Peyer's patch (tissue), 4 donors: ENCODE measurements around the gene MTCL1. TPM values are rescaled to one million over a fixed set of nuclear protein-coding genes. Genes with fewer than 3 reads are reported as not detected.

Experiments used
- DNase-seq, 3 donors: peaks; one replicate each; pipeline ENCODE4 v3.0.0-alpha.2; 2017 to 2019
- H3K27ac ChIP-seq, 4 donors: fragments of 200-600 bp; sonication (generic); one replicate each; pipeline ENCODE4 v1.5.1; 2016 to 2019
- H3K27me3 ChIP-seq, 2 donors: fragments of 200-600 bp; sonication (generic); one replicate each; pipeline ENCODE4 v1.5.1; 2019
- H3K36me3 ChIP-seq, 3 donors: fragments of 200-600 bp; sonication (generic); one replicate each; pipeline ENCODE4 v1.5.1; 2016 to 2019
- H3K4me1 ChIP-seq, 4 donors: fragments of 200-600 bp; sonication (generic); one replicate each; pipeline ENCODE4 v1.5.1; 2016 to 2019
- H3K4me3 ChIP-seq, 4 donors: fragments of 200-600 bp; sonication (generic); 1 replicate in 3 of 4; 2 replicates in 1 of 4; pipeline ENCODE4 v1.5.1; 2016 to 2019; ENCODE audit warnings: mild to moderate bottlenecking in 1 of 4
- H3K9me3 ChIP-seq, 4 donors: fragments of 200-600 bp; sonication (generic); one replicate each; pipeline ENCODE4 v1.5.1; 2016 to 2019; ENCODE audit warnings: mild to moderate bottlenecking in 1 of 4
- POLR2A ChIP-seq, 2 donors: fragments of 450-650 bp; IDR thresholded peaks; one replicate each; pipeline ENCODE4 v1.5.1; 2017; ENCODE audit warnings: antibody characterized with exemption in 2 of 2, mild to moderate bottlenecking in 2 of 2, moderate library complexity in 2 of 2
- total RNA-seq, 4 donors: library from RNA; depleted of rRNA; stranded (reverse); fragments of >200 nt; gene quantifications; one replicate each; pipeline ENCODE4 v1.1.0, GENCODE V29; 2016
- TF ChIP-seq, protein P1 (sequence below), 6 experiments: fragments of 450-650 bp in 4 of 6; fragments of 200-600 bp in 2 of 6; sonication (generic) in 1 of 6; IDR thresholded peaks; one replicate each; pipeline ENCODE4 v1.5.1; 2017 to 2019; ENCODE audit warnings: antibody characterized with exemption in 6 of 6, mild to moderate bottlenecking in 3 of 6, moderate library complexity in 1 of 6

The MTCL1 gene
- total RNA-seq, 4 donors from 2014 or later, result 4.2 to 27.2 (median 6.3) TPM

DNA sequence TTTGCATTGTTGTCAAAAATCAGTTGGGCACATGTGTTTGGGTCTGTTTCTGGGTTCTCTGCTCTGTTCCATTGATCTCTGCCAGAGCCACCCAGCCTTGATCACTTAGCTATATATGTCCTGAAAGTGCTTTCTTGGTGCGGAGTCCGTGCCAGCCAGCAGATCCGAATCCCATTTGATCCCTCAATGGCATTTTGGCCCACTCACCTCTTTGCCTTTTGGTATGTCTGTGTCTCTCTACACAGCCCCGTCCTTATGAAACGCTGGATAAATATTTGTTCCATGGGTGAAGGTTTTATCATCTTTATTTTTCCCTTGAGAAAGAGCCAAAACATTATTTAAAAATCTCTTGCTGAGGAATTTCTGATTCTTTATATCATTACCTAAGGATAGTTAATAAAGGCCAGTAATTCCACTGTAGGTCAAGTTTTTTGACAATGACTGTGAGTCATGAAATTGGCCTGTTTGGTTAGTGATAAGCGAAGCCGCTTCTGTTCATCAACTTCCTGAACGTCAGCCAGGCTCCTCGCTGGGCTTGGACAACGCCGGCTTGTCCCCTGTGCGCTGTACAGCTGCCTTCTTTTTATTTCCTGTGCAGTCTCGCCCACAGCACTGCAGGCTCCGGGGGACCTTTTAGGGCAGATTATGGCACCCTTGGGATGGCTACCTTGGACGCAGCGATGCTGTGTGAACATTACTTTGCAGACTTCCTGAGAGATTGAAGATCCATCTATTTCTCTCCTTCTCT is 24.9 kb downstream of the MTCL1 start:
- H3K27ac ChIP-seq, result peak overlapping the region in 1 of 4 donors; percentile 35
- H3K9me3 ChIP-seq, result no peaks in the 10 kb centered on the region
- no peaks in the 10 kb centered on the region for H3K36me3 ChIP-seq
- no peak overlapping the region for H3K4me3 ChIP-seq
- H3K4me1 ChIP-seq, result peaks cover 0 to 11% (median 0%) of the 10 kb centered on the region in 4 donors
- peak in 2 of 3 donors; percentile 69 to 76 for DNase-seq
- H3K27me3 ChIP-seq, result no peaks in the 10 kb centered on the region
- TF ChIP-seq, protein P1, sequence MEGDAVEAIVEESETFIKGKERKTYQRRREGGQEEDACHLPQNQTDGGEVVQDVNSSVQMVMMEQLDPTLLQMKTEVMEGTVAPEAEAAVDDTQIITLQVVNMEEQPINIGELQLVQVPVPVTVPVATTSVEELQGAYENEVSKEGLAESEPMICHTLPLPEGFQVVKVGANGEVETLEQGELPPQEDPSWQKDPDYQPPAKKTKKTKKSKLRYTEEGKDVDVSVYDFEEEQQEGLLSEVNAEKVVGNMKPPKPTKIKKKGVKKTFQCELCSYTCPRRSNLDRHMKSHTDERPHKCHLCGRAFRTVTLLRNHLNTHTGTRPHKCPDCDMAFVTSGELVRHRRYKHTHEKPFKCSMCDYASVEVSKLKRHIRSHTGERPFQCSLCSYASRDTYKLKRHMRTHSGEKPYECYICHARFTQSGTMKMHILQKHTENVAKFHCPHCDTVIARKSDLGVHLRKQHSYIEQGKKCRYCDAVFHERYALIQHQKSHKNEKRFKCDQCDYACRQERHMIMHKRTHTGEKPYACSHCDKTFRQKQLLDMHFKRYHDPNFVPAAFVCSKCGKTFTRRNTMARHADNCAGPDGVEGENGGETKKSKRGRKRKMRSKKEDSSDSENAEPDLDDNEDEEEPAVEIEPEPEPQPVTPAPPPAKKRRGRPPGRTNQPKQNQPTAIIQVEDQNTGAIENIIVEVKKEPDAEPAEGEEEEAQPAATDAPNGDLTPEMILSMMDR (IDR thresholded peaks at IDR 0.05), result no peak
- TF ChIP-seq POLR2A (IDR thresholded peaks at IDR 0.05), result no peak

DNA sequence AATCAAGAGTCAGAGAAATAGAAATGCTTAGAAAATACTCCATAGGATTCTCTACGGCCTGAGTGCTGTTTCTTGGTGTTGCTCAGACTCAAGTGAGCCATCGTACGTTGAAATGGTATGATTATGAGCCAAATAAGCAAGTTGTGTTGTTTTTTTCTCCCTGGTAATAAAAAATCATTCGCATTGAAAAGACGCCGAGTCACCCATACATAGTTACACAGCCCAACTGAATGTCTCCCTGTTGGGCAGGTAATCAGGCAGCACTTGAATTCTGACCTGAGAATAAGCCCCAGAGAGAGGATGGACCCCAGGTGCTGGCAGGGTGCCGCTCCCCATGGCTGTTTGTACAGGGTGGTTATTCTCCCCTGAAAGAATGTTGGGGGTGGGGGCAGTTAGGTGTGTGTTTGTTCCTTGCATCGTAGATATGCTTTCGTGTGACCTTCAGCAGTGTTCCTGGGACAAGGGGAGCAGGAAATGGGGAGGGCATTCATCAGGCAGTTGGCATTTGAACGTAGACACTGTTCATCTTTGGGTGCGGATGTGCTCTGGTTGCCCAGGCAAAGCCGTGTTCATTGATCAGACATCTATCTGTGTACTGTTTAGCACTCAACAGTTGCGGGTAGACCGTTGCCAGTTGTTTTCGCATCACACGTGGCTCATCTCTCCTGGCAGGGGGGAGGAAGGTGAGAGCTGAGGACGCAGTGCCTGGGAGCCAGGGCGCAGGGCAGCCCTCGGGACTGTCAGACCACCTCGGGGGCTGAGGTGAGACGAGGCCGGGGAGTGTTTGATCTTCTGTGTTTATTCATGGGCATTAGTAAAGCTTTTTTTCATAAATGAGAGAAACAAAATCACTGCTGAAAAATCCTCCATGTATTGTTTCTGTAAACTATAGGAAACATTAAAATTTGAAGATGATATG is 27.3 kb downstream of the MTCL1 start:
- Histone ChIP-seq H3K4me3 (no peak overlapping the region), H3K27ac (no peak overlapping the region), H3K9me3 (no peaks in the 10 kb centered on the region), H3K4me1 (peaks cover 0 to 11% (median 0%) of the 10 kb centered on the region in 4 donors), H3K36me3 (no peaks in the 10 kb centered on the region), H3K27me3 (no peaks in the 10 kb centered on the region)
- DNase-seq, result no peak
- TF ChIP-seq, protein P1 (IDR thresholded peaks at IDR 0.05), result no peak
- TF ChIP-seq POLR2A (IDR thresholded peaks at IDR 0.05), result no peak

DNA sequence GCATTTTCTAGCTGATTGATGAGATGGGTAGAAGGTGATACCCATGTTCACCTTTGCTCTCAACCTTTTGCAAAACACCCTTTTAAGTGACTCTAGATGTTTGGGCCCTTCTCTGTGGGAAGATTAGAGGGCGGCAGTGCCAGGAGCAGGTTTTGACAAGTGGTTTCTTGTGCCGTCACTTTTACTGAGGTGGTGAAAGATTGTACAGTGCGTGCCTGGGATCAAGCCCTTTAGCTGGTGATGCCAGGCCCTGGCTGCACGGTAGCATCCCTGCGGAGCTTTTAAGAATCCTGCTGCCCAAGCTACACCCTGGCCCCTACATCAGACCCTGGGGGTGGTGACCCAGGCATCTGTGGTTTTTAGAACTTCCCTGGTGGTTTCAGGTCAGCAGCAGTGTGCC is 29.1 kb downstream of the MTCL1 start:
- H3K36me3 ChIP-seq, result no peaks in the 10 kb centered on the region
- H3K9me3 ChIP-seq, result no peaks in the 10 kb centered on the region
- H3K27me3 ChIP-seq, result no peaks in the 10 kb centered on the region
- DNase-seq, result no peak
- no peak overlapping the region for H3K4me3 ChIP-seq
- H3K4me1 ChIP-seq, result peaks cover 0 to 11% (median 0%) of the 10 kb centered on the region in 4 donors
- H3K27ac ChIP-seq, result no peak overlapping the region
- no peak for TF ChIP-seq POLR2A (IDR thresholded peaks at IDR 0.05)
- TF ChIP-seq, protein P1 (IDR thresholded peaks at IDR 0.05), result no peak

DNA sequence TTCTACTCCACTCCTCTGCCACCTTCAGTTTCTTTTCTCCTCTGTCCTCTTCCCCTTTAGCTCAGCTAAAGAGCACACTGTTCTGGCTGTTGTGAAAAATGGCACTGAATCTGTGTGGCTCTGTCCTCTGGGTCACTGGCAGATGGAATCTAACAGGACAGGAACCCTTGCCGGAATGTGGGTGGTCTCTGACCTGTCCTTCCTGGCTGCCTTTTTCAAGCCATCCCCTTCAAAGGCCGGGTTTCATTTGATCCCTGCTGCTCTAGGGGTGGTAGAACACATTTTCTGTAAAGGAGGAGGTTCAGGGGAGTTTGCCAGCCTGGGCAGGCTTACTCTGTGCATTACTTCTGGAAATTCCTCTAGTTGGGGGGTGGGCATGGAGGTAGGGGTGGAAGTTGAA is 29.9 kb downstream of the MTCL1 start:
- DNase-seq, result no peak
- peaks cover 0 to 7% (median 0%) of the 10 kb centered on the region in 4 donors for H3K4me1 ChIP-seq
- no peak overlapping the region for H3K27ac ChIP-seq
- H3K27me3 ChIP-seq, result no peaks in the 10 kb centered on the region
- no peak overlapping the region for H3K4me3 ChIP-seq
- H3K9me3 ChIP-seq, result no peaks in the 10 kb centered on the region
- H3K36me3 ChIP-seq, result no peaks in the 10 kb centered on the region
- TF ChIP-seq POLR2A (IDR thresholded peaks at IDR 0.05), result no peak
- TF ChIP-seq, protein P1 (IDR thresholded peaks at IDR 0.05), result no peak

DNA sequence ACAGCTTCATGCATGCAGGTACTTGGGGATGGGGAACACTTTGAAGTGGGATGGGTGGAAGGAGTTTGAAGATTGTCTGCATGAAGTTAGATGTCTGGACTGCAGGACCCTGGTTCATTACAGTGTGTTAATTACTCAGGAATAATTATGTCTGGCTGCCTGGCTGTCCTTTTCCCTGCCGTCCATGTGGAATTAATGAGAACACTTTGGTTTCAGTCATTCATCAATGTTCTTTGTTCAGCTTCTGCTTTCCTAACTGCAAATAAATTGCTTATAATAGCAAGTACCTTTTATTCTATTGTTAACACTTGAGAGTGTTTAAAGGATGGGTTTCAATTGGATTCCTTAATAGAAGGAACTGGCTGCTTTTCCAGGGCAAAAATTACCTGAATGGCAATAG is 35.8 kb downstream of the MTCL1 start:
- Histone ChIP-seq H3K36me3 (no peaks in the 10 kb centered on the region), H3K4me1 (no peaks in the 10 kb centered on the region), H3K27ac (no peak overlapping the region), H3K4me3 (no peak overlapping the region), H3K27me3 (no peaks in the 10 kb centered on the region), H3K9me3 (peaks cover 0 to 4% (median 0%) of the 10 kb centered on the region in 4 donors)
- DNase-seq, result no peak
- TF ChIP-seq POLR2A (IDR thresholded peaks at IDR 0.05), result no peak
- TF ChIP-seq, protein P1 (IDR thresholded peaks at IDR 0.05), result no peak
